ENCODE results near the gene GPATCH3.
"Not testable (repeated sequence)": the region's sequence is repeated elsewhere in the genome, so short reads cannot be mapped to it uniquely, and the experiment has no call there.

GPATCH3 gene, protein sequence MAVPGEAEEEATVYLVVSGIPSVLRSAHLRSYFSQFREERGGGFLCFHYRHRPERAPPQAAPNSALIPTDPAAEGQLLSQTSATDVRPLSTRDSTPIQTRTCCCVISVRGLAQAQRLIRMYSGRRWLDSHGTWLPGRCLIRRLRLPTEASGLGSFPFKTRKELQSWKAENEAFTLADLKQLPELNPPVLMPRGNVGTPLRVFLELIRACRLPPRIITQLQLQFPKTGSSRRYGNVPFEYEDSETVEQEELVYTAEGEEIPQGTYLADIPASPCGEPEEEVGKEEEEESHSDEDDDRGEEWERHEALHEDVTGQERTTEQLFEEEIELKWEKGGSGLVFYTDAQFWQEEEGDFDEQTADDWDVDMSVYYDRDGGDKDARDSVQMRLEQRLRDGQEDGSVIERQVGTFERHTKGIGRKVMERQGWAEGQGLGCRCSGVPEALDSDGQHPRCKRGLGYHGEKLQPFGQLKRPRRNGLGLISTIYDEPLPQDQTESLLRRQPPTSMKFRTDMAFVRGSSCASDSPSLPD

DNA sequence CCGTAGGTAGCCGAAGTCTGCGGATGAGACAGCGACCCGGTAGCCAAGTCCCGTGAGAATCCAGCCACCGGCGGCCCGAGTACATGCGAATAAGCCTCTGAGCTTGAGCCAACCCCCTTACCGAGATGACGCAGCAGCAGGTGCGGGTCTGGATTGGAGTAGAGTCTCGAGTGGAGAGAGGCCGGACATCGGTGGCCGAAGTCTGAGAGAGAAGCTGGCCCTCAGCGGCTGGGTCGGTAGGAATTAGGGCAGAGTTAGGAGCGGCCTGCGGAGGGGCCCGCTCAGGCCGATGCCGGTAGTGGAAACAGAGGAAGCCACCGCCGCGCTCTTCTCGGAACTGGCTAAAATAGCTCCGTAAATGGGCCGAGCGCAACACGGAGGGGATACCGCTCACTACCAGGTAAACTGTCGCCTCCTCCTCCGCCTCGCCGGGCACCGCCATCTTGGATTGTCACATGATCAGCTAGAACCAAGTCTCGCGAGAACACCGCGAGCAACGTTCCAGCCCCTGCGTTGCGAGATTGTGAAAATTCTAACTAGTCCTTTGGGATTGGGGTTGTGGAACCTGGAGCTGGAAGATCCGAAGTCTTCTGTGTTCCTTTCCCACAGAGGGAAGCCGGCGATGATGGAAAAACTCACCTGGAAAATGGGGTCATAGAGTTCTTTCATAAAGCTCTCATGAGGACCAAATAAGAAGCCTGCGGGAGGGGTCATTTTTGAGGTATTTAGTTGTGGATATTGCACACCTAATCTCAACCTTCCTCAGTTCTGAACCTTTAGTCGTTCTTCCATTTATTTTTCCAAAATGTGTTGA is at the start of gene GPATCH3:
Gene GPATCH3, minus strand, starts transcription at position 467 of the 814 bp plus-strand sequence. Its CDS starts 25 bp downstream, at position 442.
- DNase-seq (ENCODE audit: low read depth) = peak; percentile 98
- peak within 1 kb of the TSS; percentile 98 for H3K9ac ChIP-seq (ENCODE audit: low read length)
- peaks cover 19% of the 10 kb centered on the region for H3K36me3 ChIP-seq (ENCODE audit: control insufficient read depth, insufficient read depth, low read length, severe bottlenecking)

DNA sequence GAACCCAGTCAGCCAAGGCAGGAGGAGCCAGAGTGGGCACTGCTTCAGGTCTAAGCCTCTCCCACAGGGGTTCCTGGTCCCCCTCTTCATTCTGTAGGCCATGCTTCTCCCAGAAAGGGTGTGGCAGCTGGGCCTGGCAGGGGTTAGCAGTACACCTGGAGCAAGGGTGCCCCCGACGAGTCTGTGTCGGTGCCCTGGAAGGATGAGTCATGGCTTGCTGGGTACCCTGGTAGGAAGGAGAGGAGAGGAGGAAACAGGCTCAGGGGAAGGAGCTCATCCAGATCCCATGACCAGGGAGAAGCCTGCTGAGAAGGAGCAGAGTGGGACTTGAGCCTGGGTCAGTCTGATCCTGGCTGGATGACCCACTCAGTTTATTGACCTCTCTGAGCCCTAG is 49.7 kb upstream of the GPATCH3 start:
- Histone ChIP-seq H3K4me3 (ENCODE audit: low read length) (no peak overlapping the region), H3K36me3 (ENCODE audit: control insufficient read depth, insufficient read depth, low read length, severe bottlenecking) (peaks cover 22% of the 10 kb centered on the region), H3K9me3 (ENCODE audit: control insufficient read depth, low read length) (no peaks in the 10 kb centered on the region), H3K9ac (ENCODE audit: low read length) (no peak overlapping the region), H3K27me3 (replicated peaks; ENCODE audit: control insufficient read depth, insufficient read depth, low read length) (no peaks in the 10 kb centered on the region), H3K4me1 (ENCODE audit: control insufficient read depth, insufficient read depth, low read length) (peaks cover 23% of the 10 kb centered on the region)
- no peak for DNase-seq (ENCODE audit: low read depth)

More for the DNA sequence above, at the start of gene GPATCH3:
- Histone ChIP-seq H3K4me1 (ENCODE audit: control insufficient read depth, insufficient read depth, low read length) (peaks cover 17% of the 10 kb centered on the region), H3K9me3 (ENCODE audit: control insufficient read depth, low read length) (no peaks in the 10 kb centered on the region), H3K4me3 (ENCODE audit: low read length) (peak within 1 kb of the TSS; percentile 98), H3K27me3 (replicated peaks; ENCODE audit: control insufficient read depth, insufficient read depth, low read length) (no peaks in the 10 kb centered on the region)

DNA sequence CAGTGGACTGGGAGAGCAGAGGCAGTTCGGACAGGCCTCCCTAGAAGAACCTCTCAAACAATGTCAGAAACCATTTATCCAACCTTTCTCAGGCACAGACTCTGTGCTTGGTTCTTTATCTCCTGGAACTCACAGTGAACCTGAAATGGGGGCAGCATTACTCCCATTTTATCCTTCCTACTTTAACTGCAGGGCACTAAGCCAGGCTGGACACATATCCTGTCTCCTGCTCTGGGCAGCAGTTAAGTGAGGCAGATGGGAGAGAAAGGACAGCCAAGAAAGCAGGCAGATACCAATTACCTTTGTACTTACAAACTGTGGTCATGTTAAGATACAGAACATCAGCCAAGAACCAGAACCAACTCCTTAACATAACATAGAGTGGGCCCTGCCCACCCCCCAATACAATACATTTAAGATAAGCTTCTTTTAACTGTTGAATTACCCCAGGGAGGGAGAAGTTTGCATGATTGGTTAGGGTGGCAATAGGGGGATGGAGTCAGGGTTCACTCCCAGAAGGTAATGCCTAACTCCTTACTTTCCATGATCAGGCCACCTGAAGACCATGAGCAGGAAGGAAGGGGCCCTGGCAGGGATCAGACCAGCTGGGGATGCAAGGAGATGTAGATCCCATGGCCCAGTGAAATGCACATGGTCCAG is 49.1 kb upstream of the GPATCH3 start:
- no peak overlapping the region for H3K4me3 ChIP-seq (ENCODE audit: low read length)
- peaks cover 25% of the 10 kb centered on the region for H3K36me3 ChIP-seq (ENCODE audit: control insufficient read depth, insufficient read depth, low read length, severe bottlenecking)
- no peak overlapping the region for H3K9ac ChIP-seq (ENCODE audit: low read length)
- no peaks in the 10 kb centered on the region for H3K27me3 ChIP-seq (replicated peaks; ENCODE audit: control insufficient read depth, insufficient read depth, low read length)
- no peak for DNase-seq (ENCODE audit: low read depth)
- no peaks in the 10 kb centered on the region for H3K9me3 ChIP-seq (ENCODE audit: control insufficient read depth, low read length)
- peaks cover 23% of the 10 kb centered on the region for H3K4me1 ChIP-seq (ENCODE audit: control insufficient read depth, insufficient read depth, low read length)

DNA sequence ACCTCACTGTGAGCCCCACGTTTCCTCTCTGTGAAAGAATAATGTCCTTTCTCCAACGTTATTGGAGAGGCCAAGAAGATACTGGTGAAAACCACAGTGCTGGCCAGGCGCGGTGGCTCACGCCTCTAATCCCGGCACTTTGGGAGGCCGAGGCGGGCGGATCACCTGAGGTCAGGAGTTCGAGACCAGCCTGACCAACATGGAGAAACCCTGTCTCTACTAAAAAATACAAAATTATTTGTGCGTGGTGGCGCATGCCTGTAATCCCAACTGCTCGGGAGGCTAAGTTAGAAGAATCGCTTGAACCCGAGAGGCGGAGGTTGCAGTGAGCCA is 48.4 kb upstream of the GPATCH3 start:
- H3K4me3 ChIP-seq (ENCODE audit: low read length); H3K27me3 ChIP-seq (replicated peaks; ENCODE audit: control insufficient read depth, insufficient read depth, low read length); H3K9ac ChIP-seq (ENCODE audit: low read length); DNase-seq (ENCODE audit: low read depth); H3K9me3 ChIP-seq (ENCODE audit: control insufficient read depth, low read length): not testable (repeated sequence)
- H3K36me3 ChIP-seq (ENCODE audit: control insufficient read depth, insufficient read depth, low read length, severe bottlenecking) = peaks cover 32% of the 10 kb centered on the region
- peaks cover 23% of the 10 kb centered on the region for H3K4me1 ChIP-seq (ENCODE audit: control insufficient read depth, insufficient read depth, low read length)

DNA sequence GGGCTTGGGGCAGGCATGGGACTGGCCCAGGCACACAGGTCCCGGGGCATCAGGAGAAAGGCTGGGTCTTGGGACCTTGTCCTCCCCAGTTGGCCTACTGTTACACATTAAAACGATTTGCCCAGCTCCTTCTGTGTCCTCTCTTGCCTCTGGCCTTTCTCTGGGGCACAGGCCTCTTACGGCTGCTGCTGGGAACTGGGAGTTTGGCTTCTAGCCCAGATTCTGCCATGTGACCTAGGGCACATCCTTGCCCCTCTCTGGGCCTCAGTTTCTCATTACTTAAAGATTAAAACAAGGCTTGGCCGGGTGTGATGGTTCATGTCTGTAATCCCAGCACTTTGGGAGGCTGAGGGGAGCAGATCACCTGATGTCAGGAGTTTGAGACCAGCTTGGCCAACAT is 46.0 kb upstream of the GPATCH3 start:
- Histone ChIP-seq H3K9ac (ENCODE audit: low read length) (no peak overlapping the region), H3K4me1 (ENCODE audit: control insufficient read depth, insufficient read depth, low read length) (peaks cover 23% of the 10 kb centered on the region), H3K36me3 (ENCODE audit: control insufficient read depth, insufficient read depth, low read length, severe bottlenecking) (peaks cover 56% of the 10 kb centered on the region), H3K9me3 (ENCODE audit: control insufficient read depth, low read length) (no peaks in the 10 kb centered on the region), H3K27me3 (replicated peaks; ENCODE audit: control insufficient read depth, insufficient read depth, low read length) (no peaks in the 10 kb centered on the region), H3K4me3 (ENCODE audit: low read length) (no peak overlapping the region)
- no peak for DNase-seq (ENCODE audit: low read depth)

DNA sequence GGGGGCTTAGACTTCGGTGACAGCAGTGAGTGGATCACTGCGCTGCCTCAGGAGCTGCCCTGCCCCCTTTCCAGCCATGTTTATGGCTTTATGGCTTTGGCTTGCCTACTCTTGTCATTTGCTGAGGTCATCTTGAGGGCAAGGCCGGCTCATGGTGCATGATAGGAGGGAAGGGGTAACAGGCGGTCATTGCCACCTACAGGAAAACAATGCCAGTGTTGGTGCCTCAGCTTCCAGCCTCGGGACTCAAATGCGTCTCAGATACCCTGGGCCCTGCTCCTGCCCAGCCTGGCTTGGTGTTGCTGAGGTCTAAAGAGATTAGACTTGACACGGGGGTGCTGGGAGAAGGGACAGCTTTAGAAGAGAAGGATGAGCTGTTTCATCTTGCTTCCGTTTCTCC is 45.5 kb upstream of the GPATCH3 start:
- H3K36me3 ChIP-seq (ENCODE audit: control insufficient read depth, insufficient read depth, low read length, severe bottlenecking) = peaks cover 58% of the 10 kb centered on the region
- H3K4me1 ChIP-seq (ENCODE audit: control insufficient read depth, insufficient read depth, low read length) = peaks cover 23% of the 10 kb centered on the region
- H3K4me3 ChIP-seq (ENCODE audit: low read length) = no peak overlapping the region
- H3K9me3 ChIP-seq (ENCODE audit: control insufficient read depth, low read length) = no peaks in the 10 kb centered on the region
- no peaks in the 10 kb centered on the region for H3K27me3 ChIP-seq (replicated peaks; ENCODE audit: control insufficient read depth, insufficient read depth, low read length)
- no peak for DNase-seq (ENCODE audit: low read depth)
- H3K9ac ChIP-seq (ENCODE audit: low read length) = no peak overlapping the region

DNA sequence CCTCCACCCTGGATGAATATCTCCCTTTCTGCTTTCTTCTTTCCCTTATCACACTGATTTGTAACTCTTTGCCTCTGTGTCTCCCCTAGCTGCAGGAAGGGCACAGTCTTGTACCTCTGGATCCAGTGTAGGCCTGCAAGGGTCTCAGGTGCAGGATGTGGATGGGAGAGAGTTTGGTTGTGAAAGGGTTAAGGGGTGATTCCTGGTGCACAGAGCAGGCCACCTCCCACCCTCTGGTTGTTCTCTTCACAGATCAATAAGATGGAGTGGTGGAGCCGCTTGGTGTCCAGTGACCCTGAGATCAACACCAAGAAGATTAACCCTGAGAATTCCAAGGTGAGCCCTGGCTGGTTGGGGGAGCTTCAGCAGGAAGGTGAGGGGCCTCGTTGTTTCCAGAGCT is 44.9 kb upstream of the GPATCH3 start:
- Histone ChIP-seq H3K4me3 (ENCODE audit: low read length) (no peak overlapping the region), H3K9ac (ENCODE audit: low read length) (no peak overlapping the region), H3K9me3 (ENCODE audit: control insufficient read depth, low read length) (no peaks in the 10 kb centered on the region), H3K36me3 (ENCODE audit: control insufficient read depth, insufficient read depth, low read length, severe bottlenecking) (peaks cover 58% of the 10 kb centered on the region), H3K27me3 (replicated peaks; ENCODE audit: control insufficient read depth, insufficient read depth, low read length) (no peaks in the 10 kb centered on the region), H3K4me1 (ENCODE audit: control insufficient read depth, insufficient read depth, low read length) (peaks cover 28% of the 10 kb centered on the region)
- DNase-seq (ENCODE audit: low read depth) = no peak

DNA sequence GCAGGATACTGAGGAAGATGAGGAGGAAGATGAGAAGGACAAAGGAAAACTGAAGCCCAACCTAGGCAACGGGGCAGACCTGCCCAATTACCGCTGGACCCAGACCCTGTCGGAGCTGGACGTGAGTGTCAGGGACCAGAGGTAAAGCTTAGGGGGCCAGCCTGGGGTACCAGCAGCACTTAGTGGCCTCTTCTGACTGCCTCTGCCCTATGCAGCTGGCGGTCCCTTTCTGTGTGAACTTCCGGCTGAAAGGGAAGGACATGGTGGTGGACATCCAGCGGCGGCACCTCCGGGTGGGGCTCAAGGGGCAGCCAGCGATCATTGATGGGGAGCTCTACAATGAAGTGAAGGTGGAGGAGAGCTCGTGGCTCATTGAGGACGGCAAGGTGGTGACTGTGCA is 42.4 kb upstream of the GPATCH3 start:
- Histone ChIP-seq H3K9me3 (ENCODE audit: control insufficient read depth, low read length) (no peaks in the 10 kb centered on the region), H3K4me3 (ENCODE audit: low read length) (no peak overlapping the region), H3K36me3 (ENCODE audit: control insufficient read depth, insufficient read depth, low read length, severe bottlenecking) (peaks cover 58% of the 10 kb centered on the region), H3K9ac (ENCODE audit: low read length) (no peak overlapping the region), H3K27me3 (replicated peaks; ENCODE audit: control insufficient read depth, insufficient read depth, low read length) (no peaks in the 10 kb centered on the region), H3K4me1 (ENCODE audit: control insufficient read depth, insufficient read depth, low read length) (peaks cover 21% of the 10 kb centered on the region)
- DNase-seq (ENCODE audit: low read depth) = no peak

DNA sequence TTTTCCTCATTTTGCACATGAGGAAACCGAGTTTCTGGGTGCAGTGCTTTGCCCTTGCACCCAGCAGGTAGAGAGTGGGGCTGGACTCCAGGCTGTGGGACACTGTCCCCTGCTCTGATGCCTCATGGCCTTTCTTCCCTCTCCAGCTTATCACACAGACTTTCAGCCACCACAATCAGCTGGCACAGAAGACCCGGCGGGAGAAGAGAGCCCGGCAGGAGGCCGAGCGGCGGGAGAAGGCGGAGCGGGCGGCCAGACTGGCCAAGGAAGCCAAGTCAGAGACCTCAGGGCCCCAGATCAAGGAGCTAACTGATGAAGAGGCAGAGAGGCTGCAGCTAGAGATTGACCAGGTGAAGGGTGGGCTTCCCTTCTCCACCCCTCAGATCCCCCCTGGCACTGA is 41.0 kb upstream of the GPATCH3 start:
- Histone ChIP-seq H3K9me3 (ENCODE audit: control insufficient read depth, low read length) (no peaks in the 10 kb centered on the region), H3K4me1 (ENCODE audit: control insufficient read depth, insufficient read depth, low read length) (peaks cover 15% of the 10 kb centered on the region), H3K4me3 (ENCODE audit: low read length) (no peak overlapping the region), H3K27me3 (replicated peaks; ENCODE audit: control insufficient read depth, insufficient read depth, low read length) (no peaks in the 10 kb centered on the region), H3K36me3 (ENCODE audit: control insufficient read depth, insufficient read depth, low read length, severe bottlenecking) (peaks cover 59% of the 10 kb centered on the region), H3K9ac (ENCODE audit: low read length) (no peak overlapping the region)
- DNase-seq (ENCODE audit: low read depth) = no peak

DNA sequence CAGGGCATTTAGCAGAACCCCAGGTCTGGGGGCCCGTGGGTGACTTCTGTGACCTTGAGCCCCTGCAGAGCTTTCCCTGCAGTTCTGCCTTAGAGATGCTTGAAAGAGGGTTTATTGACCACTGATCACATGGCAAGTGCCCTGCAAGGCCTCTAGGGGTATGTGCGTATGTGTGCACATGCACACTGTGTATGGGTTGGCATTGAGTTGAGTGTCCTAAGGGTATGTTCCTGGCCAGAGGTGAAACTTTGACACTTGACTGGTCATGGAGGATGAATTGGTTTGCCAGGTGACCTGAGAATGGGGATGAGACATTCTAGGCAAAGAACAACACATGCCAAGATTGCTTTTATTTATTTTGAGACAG is 38.4 kb upstream of the GPATCH3 start:
- no peak overlapping the region for H3K9ac ChIP-seq (ENCODE audit: low read length)
- H3K4me1 ChIP-seq (ENCODE audit: control insufficient read depth, insufficient read depth, low read length) = peaks cover 5% of the 10 kb centered on the region
- H3K4me3 ChIP-seq (ENCODE audit: low read length) = no peak overlapping the region
- peaks cover 40% of the 10 kb centered on the region for H3K36me3 ChIP-seq (ENCODE audit: control insufficient read depth, insufficient read depth, low read length, severe bottlenecking)
- no peak for DNase-seq (ENCODE audit: low read depth)
- H3K9me3 ChIP-seq (ENCODE audit: control insufficient read depth, low read length) = no peaks in the 10 kb centered on the region
- H3K27me3 ChIP-seq (replicated peaks; ENCODE audit: control insufficient read depth, insufficient read depth, low read length) = no peaks in the 10 kb centered on the region

Measured in adipocyte (in vitro differentiated cells).